Activated CD4-positive, alpha-beta T cell treated with anti-CD3 and anti-CD28 coated beads, Interleukin-2, amount 50 U/mL, for 24 hours (primary cell): ENCODE results near the gene KCNA3.

Experiments
- DNase-seq, 2 donors: peaks; one replicate each; pipeline ENCODE4 v3.0.0-alpha.2; 2020; ENCODE audit warnings: low read depth in 1 of 2, low spot score in 1 of 2

Gene KCNA3

GRCh38 chr1:110674337-110675059, at the start of gene KCNA3:
TSS of gene KCNA3 (minus strand) at chr1:110674940. CDS start at chr1:110674809, 131 bp downstream.
- DNase-seq: peak in 1 of 2 donors; percentile 40

- no peak for DNase-seq
Observed at GRCh38 chr1:110722807-110723206, 48.1 kb upstream of the KCNA3 start.

- DNase-seq: no peak
Observed at GRCh38 chr1:110719908-110720307, 45.2 kb upstream of the KCNA3 start.

GRCh38 chr1:110718452-110718851, 43.7 kb upstream of the KCNA3 start:
- no peak for DNase-seq

GRCh38 chr1:110717179-110717578, 42.4 kb upstream of the KCNA3 start:
- DNase-seq: no peak

- no peak for DNase-seq
Observed at GRCh38 chr1:110714374-110714995, 39.7 kb upstream of the KCNA3 start.

GRCh38 chr1:110713221-110713620, 38.5 kb upstream of the KCNA3 start:
- no peak for DNase-seq

GRCh38 chr1:110710314-110710713, 35.6 kb upstream of the KCNA3 start:
- DNase-seq: no peak

GRCh38 chr1:110708974-110709440, 34.3 kb upstream of the KCNA3 start:
- DNase-seq: no peak

GRCh38 chr1:110707232-110707631, 32.5 kb upstream of the KCNA3 start:
- no peak for DNase-seq

- no peak for DNase-seq
Observed at GRCh38 chr1:110706621-110707020, 31.9 kb upstream of the KCNA3 start.

GRCh38 chr1:110702260-110702659, 27.5 kb upstream of the KCNA3 start:
- DNase-seq: no peak

GRCh38 chr1:110700767-110701166, 26.0 kb upstream of the KCNA3 start:
- DNase-seq: no peak

GRCh38 chr1:110697606-110698005, 22.9 kb upstream of the KCNA3 start:
- DNase-seq: no peak

GRCh38 chr1:110696818-110697217, 22.1 kb upstream of the KCNA3 start:
- DNase-seq: no peak

- DNase-seq: no peak
Observed at GRCh38 chr1:110690709-110691365, 16.1 kb upstream of the KCNA3 start.

- DNase-seq: no peak
Observed at GRCh38 chr1:110689868-110690267, 15.1 kb upstream of the KCNA3 start.

GRCh38 chr1:110688514-110688913, 13.8 kb upstream of the KCNA3 start:
- DNase-seq: no peak

GRCh38 chr1:110687250-110687649, 12.5 kb upstream of the KCNA3 start:
- DNase-seq: no peak

GRCh38 chr1:110686188-110686587, 11.4 kb upstream of the KCNA3 start:
- no peak for DNase-seq

GRCh38 chr1:110684491-110684890, 9.8 kb upstream of the KCNA3 start:
- DNase-seq: no peak

GRCh38 chr1:110682898-110683297, 8.2 kb upstream of the KCNA3 start:
- DNase-seq: no peak
